Gastroesophageal sphincter (tissue), 3 donors: Measurements from ENCODE around the gene MEGF6.

Source experiments
- EP300 ChIP-seq: sonication (generic); formaldehyde crosslinking; IDR thresholded peaks from one replicate; pipeline ENCODE4 v1.6.1; 2017; ENCODE audit warnings: antibody characterized with exemption, mild to moderate bottlenecking
- POLR2A ChIP-seq, 2 donors: fragments of 450-650 bp; IDR thresholded peaks; one replicate each; pipeline ENCODE4 v1.6.1; 2017; ENCODE audit warnings: antibody characterized with exemption in 2 of 2, mild to moderate bottlenecking in 2 of 2, moderate library complexity in 1 of 2
- TF ChIP-seq, protein P1 (sequence below), 4 experiments: fragments of 200-600 bp in 2 of 4; fragments of 450-650 bp in 2 of 4; sonication (generic) in 1 of 4; IDR thresholded peaks; one replicate each; pipeline ENCODE4 v1.5.1; 2017 to 2019; ENCODE audit warnings: antibody characterized with exemption in 4 of 4, mild to moderate bottlenecking in 2 of 4, moderate library complexity in 2 of 4

DNA sequence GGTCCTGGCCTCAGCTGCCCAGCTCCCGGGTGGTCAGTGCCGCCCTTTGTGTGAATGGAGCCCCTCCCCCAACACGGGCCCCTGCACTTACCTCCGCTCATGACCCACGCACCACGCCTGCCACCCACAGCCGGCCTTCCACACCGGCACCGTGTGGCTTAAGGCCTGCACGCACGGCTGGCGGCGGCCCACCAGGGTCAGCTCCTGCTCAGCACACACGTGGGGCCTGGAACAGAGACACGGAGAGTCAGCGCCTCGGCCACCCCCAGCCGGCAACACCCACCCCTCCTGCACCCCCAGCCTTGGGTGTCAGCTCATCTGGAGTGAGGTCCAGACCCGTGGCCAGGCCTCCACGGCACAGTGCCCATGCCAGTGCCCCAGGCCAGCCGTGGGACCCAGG, 8.9 kb downstream of the MEGF6 start:
- TF ChIP-seq, protein P1, sequence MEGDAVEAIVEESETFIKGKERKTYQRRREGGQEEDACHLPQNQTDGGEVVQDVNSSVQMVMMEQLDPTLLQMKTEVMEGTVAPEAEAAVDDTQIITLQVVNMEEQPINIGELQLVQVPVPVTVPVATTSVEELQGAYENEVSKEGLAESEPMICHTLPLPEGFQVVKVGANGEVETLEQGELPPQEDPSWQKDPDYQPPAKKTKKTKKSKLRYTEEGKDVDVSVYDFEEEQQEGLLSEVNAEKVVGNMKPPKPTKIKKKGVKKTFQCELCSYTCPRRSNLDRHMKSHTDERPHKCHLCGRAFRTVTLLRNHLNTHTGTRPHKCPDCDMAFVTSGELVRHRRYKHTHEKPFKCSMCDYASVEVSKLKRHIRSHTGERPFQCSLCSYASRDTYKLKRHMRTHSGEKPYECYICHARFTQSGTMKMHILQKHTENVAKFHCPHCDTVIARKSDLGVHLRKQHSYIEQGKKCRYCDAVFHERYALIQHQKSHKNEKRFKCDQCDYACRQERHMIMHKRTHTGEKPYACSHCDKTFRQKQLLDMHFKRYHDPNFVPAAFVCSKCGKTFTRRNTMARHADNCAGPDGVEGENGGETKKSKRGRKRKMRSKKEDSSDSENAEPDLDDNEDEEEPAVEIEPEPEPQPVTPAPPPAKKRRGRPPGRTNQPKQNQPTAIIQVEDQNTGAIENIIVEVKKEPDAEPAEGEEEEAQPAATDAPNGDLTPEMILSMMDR (IDR thresholded peaks at IDR 0.05), result no peak
- TF ChIP-seq EP300 (no peak), POLR2A (IDR thresholded peaks at IDR 0.05) (no peak)
